Gastrocnemius medialis (tissue), 4 donors: ENCODE results near the gene PLCG1. TPM values are rescaled to one million over a fixed set of nuclear protein-coding genes. Genes with fewer than 3 reads are reported as not detected.

ENCODE experiments used
- ATAC-seq, 2 donors: fragments of 150-250 bp; one replicate each; pipeline ENCODE4 v1.9.1; 2016
- DNase-seq, 2 donors: peaks; one replicate each; pipeline ENCODE4 v3.0.0-alpha.2; 2019
- H3K27ac ChIP-seq, 4 donors: fragments of 200-600 bp; sonication (generic); 1 replicate in 1 of 4; 2 replicates in 3 of 4; pipeline ENCODE4 v1.5.1; 2016 to 2018; ENCODE audit warnings: mild to moderate bottlenecking in 2 of 4, moderate library complexity in 1 of 4
- H3K27me3 ChIP-seq, 3 donors: fragments of 200-600 bp; sonication (generic) in 2 of 3; 1 replicate in 1 of 3; 2 replicates in 2 of 3; pipeline versions ENCODE4 v1.5.1 to v1.6.0; 2016 to 2019; ENCODE audit warnings: mild to moderate bottlenecking in 1 of 3, moderate library complexity in 1 of 3
- H3K36me3 ChIP-seq, 2 donors: fragments of 200-600 bp; sonication (generic) in 1 of 2; one replicate each; pipeline ENCODE4 v1.5.1; 2017 to 2018
- H3K4me1 ChIP-seq, 2 donors: fragments of 200-600 bp; sonication (generic) in 1 of 2; one replicate each; pipeline ENCODE4 v1.5.1; 2016 to 2017; ENCODE audit warnings: mild to moderate bottlenecking in 2 of 2
- H3K4me3 ChIP-seq, 4 donors: fragments of 200-600 bp; sonication (generic) in 3 of 4; 1 replicate in 1 of 4; 2 replicates in 3 of 4; pipeline ENCODE4 v1.5.1; 2016 to 2019; ENCODE audit warnings: mild to moderate bottlenecking in 2 of 4
- H3K9me3 ChIP-seq, 3 donors: fragments of 200-600 bp; sonication (generic) in 2 of 3; 1 replicate in 1 of 3; 2 replicates in 2 of 3; pipeline ENCODE4 v1.5.1; 2016 to 2019
- POLR2A ChIP-seq, 2 donors: fragments of 450-650 bp; IDR thresholded peaks; one replicate each; pipeline ENCODE4 v1.6.1; 2017; ENCODE audit warnings: antibody characterized with exemption in 2 of 2, mild to moderate bottlenecking in 2 of 2, moderate library complexity in 2 of 2
- in situ Hi-C, 4 donors: fragments of 200-750 bp; cut with MboI; loops; one replicate each; pipeline versions ENCODE4 v1.15.0 to v1.8.0; 2017; ENCODE audit warnings: low sequenced_read_pairs in 4 of 4
- intact Hi-C: fragments of 100-400 bp; cut with DNase I; formaldehyde crosslinking; loops from one replicate; pipeline ENCODE4 v1.15.1; 2023; ENCODE audit warnings: low total_unique reads
- total RNA-seq, 4 donors: library from RNA; depleted of rRNA; stranded (reverse); fragments of >200 nt; gene quantifications; one replicate each; pipeline versions ENCODE4 v1.1.0 to v1.2.3, GENCODE V29; 2016
- TF ChIP-seq, protein P1 (sequence below), 5 experiments: fragments of 450-650 bp in 3 of 5; fragments of 200-600 bp in 2 of 5; sonication (generic) in 2 of 5; IDR thresholded peaks in 4 of 5; conservative IDR thresholded peaks in 1 of 5; 1 replicate in 4 of 5; 2 replicates in 1 of 5; pipeline ENCODE4 v1.5.1; 2016 to 2019; ENCODE audit warnings: antibody characterized with exemption in 5 of 5, mild to moderate bottlenecking in 3 of 5, moderate library complexity in 3 of 5

Gene PLCG1
- total RNA-seq, 4 donors from 2014 or later: 19.9 to 58.0 (median 35.0) TPM

- TF ChIP-seq POLR2A (IDR thresholded peaks at IDR 0.05): no peak
- H3K27ac ChIP-seq: peak overlapping the region in 2 of 4 donors; percentile 8 to 23
- intact Hi-C loops (no loop called here), in situ Hi-C loops (no loop called here)
- H3K9me3 ChIP-seq: no peaks in the 10 kb centered on the region
- peaks cover 0 to 28% of the 10 kb centered on the region in 2 donors for H3K36me3 ChIP-seq
- no peak for DNase-seq
- peaks cover 30% of the 10 kb centered on the region in 2 donors for H3K4me1 ChIP-seq
- H3K27me3 ChIP-seq: no peaks in the 10 kb centered on the region
- ATAC-seq: no peak
- no peak overlapping the region for H3K4me3 ChIP-seq
These were observed 22.2 kb downstream of the PLCG1 start for GRCh38 chr20:41159547-41159946.

- Histone ChIP-seq H3K4me3 (no peak overlapping the region), H3K9me3 (no peaks in the 10 kb centered on the region), H3K27me3 (no peaks in the 10 kb centered on the region), H3K27ac (peak overlapping the region in 1 of 4 donors; percentile 18), H3K36me3 (peaks cover 0 to 40% of the 10 kb centered on the region in 2 donors), H3K4me1 (peaks cover 18 to 19% of the 10 kb centered on the region in 2 donors)
- DNase-seq: no peak
- intact Hi-C loops (no loop called here), in situ Hi-C loops (no loop called here)
- TF ChIP-seq, protein P1, sequence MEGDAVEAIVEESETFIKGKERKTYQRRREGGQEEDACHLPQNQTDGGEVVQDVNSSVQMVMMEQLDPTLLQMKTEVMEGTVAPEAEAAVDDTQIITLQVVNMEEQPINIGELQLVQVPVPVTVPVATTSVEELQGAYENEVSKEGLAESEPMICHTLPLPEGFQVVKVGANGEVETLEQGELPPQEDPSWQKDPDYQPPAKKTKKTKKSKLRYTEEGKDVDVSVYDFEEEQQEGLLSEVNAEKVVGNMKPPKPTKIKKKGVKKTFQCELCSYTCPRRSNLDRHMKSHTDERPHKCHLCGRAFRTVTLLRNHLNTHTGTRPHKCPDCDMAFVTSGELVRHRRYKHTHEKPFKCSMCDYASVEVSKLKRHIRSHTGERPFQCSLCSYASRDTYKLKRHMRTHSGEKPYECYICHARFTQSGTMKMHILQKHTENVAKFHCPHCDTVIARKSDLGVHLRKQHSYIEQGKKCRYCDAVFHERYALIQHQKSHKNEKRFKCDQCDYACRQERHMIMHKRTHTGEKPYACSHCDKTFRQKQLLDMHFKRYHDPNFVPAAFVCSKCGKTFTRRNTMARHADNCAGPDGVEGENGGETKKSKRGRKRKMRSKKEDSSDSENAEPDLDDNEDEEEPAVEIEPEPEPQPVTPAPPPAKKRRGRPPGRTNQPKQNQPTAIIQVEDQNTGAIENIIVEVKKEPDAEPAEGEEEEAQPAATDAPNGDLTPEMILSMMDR (IDR thresholded peaks at IDR 0.05 in 4 of 5, conservative IDR thresholded peaks at IDR 0.05 in 1 of 5): no peak
- TF ChIP-seq POLR2A (IDR thresholded peaks at IDR 0.05): no peak
- ATAC-seq: no peak
These were observed 23.3 kb downstream of the PLCG1 start for GRCh38 chr20:41160686-41161085.

- H3K4me3 ChIP-seq: no peak overlapping the region
- H3K4me1 ChIP-seq: peaks cover 7 to 11% of the 10 kb centered on the region in 2 donors
- TF ChIP-seq, protein P1 (IDR thresholded peaks at IDR 0.05 in 4 of 5, conservative IDR thresholded peaks at IDR 0.05 in 1 of 5): no peak
- TF ChIP-seq POLR2A (IDR thresholded peaks at IDR 0.05): no peak
- H3K27ac ChIP-seq: peak overlapping the region in 1 of 4 donors; percentile 43
- ATAC-seq: no peak
- H3K9me3 ChIP-seq: no peaks in the 10 kb centered on the region
- peaks cover 0 to 52% of the 10 kb centered on the region in 2 donors for H3K36me3 ChIP-seq
- no peaks in the 10 kb centered on the region for H3K27me3 ChIP-seq
- in situ Hi-C loops: no loop called here
- intact Hi-C loops: no loop called here
- no peak for DNase-seq
These were observed 24.5 kb downstream of the PLCG1 start for GRCh38 chr20:41161886-41162285.

- ATAC-seq (no peak), DNase-seq (no peak)
- intact Hi-C loops (no loop called here), in situ Hi-C loops (no loop called here)
- Histone ChIP-seq H3K4me3 (no peak overlapping the region), H3K4me1 (peaks cover 6 to 11% of the 10 kb centered on the region in 2 donors), H3K36me3 (peaks cover 0 to 57% of the 10 kb centered on the region in 2 donors), H3K27ac (no peak overlapping the region), H3K27me3 (no peaks in the 10 kb centered on the region), H3K9me3 (no peaks in the 10 kb centered on the region)
- TF ChIP-seq, protein P1 (IDR thresholded peaks at IDR 0.05 in 4 of 5, conservative IDR thresholded peaks at IDR 0.05 in 1 of 5): no peak
- no peak for TF ChIP-seq POLR2A (IDR thresholded peaks at IDR 0.05)
These were observed 25.1 kb downstream of the PLCG1 start for GRCh38 chr20:41162396-41162795.

- ATAC-seq: no peak
These were observed 26.5 kb downstream of the PLCG1 start for GRCh38 chr20:41163821-41164220.

More at GRCh38 chr20:41163821-41164220, 26.5 kb downstream of the PLCG1 start:
- Histone ChIP-seq H3K9me3 (no peaks in the 10 kb centered on the region), H3K27ac (no peak overlapping the region), H3K4me3 (no peak overlapping the region), H3K4me1 (peaks cover 4 to 7% of the 10 kb centered on the region in 2 donors), H3K27me3 (no peaks in the 10 kb centered on the region), H3K36me3 (peaks cover 0 to 71% of the 10 kb centered on the region in 2 donors)
- no peak for DNase-seq
- TF ChIP-seq, protein P1 (IDR thresholded peaks at IDR 0.05 in 4 of 5, conservative IDR thresholded peaks at IDR 0.05 in 1 of 5): no peak
- no peak for TF ChIP-seq POLR2A (IDR thresholded peaks at IDR 0.05)
- intact Hi-C loops: no loop called here
- in situ Hi-C loops: no loop called here
